ENCODE data around the gene ELAVL4. TPM values are rescaled to one million over a fixed set of nuclear protein-coding genes. Genes with fewer than 3 reads are reported as not detected.

The ELAVL4 gene
- total and polyA plus RNA-seq, 2 donors (not counting 1 experiment from before 2014, with no cell fraction given) = not detected

DNA sequence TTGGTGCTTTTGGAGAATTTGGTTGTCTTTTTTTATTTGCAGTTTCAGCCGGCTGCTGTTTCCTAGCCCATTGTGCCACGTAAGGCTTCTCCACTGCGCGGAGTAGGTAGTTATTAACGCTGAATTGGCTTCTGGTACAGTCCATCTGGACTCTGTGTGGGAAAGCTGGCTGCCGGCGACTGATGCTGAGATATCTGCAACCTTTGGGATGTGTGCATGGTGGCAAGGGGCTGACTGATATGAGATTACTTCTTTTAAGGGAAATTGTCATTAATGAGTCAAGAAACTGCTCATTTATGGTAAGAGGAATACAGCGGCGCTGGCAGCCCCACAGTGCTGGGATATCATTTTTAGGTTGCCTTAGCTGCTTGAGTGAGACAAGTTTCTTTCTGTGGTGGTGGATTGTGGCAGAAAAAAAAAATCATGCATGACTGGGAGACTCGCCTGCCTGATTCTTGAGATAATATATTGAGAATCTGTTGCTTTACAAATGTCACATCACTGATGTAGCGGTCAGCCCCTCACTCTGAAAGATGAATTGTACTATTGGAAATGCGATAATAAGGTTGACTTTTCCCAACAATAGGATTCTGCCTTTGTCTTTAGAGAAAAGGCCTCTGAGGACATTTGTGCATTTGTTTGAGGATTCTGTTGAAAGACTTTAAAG, 2.5 kb upstream of the ELAVL4 start:
- Histone ChIP-seq H3K79me2 (ENCODE audit: control insufficient read depth, insufficient read depth, low read length) (no peaks in the 10 kb centered on the region), H3K27ac (ENCODE audit: insufficient read depth, low read length) (no peak overlapping the region), H2AFZ (ENCODE audit: low read length) (no peak overlapping the region), H3K36me3 (ENCODE audit: control insufficient read depth, insufficient read depth, low read length) (no peaks in the 10 kb centered on the region), H3K9ac (ENCODE audit: insufficient read depth, low read length) (no peak overlapping the region), H3K4me1 (ENCODE audit: control insufficient read depth, extremely low read depth, insufficient read depth, low read length) (no peaks in the 10 kb centered on the region), H3K4me2 (ENCODE audit: extremely low read depth, insufficient read depth, low read length) (no peak overlapping the region), H3K9me3 (ENCODE audit: control insufficient read depth, insufficient read depth, low read depth, low read length) (no peaks in the 10 kb centered on the region), H3K27me3 (ENCODE audit: control insufficient read depth, insufficient read depth, low read length) (no peaks in the 10 kb centered on the region), H4K20me1 (ENCODE audit: control insufficient read depth, extremely low read depth, insufficient read depth, low read length) (no peaks in the 10 kb centered on the region), H3K4me3 (replicated peaks in 1 of 4; ENCODE audit: control extremely low read depth in 1 of 4, insufficient read depth in 1 of 4, low read depth in 3 of 4, low read length in 4 of 4) (no peak overlapping the region)
- no peak for DNase-seq (ENCODE audit: low read depth in 2 of 2)
- TF ChIP-seq EZH2 (IDR thresholded peaks at IDR 0.05; ENCODE audit: low read length, missing control alignments) = no peak
- TF ChIP-seq, protein P1, sequence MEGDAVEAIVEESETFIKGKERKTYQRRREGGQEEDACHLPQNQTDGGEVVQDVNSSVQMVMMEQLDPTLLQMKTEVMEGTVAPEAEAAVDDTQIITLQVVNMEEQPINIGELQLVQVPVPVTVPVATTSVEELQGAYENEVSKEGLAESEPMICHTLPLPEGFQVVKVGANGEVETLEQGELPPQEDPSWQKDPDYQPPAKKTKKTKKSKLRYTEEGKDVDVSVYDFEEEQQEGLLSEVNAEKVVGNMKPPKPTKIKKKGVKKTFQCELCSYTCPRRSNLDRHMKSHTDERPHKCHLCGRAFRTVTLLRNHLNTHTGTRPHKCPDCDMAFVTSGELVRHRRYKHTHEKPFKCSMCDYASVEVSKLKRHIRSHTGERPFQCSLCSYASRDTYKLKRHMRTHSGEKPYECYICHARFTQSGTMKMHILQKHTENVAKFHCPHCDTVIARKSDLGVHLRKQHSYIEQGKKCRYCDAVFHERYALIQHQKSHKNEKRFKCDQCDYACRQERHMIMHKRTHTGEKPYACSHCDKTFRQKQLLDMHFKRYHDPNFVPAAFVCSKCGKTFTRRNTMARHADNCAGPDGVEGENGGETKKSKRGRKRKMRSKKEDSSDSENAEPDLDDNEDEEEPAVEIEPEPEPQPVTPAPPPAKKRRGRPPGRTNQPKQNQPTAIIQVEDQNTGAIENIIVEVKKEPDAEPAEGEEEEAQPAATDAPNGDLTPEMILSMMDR (conservative IDR thresholded peaks at IDR 0.05 in 1 of 2, IDR thresholded peaks at IDR 0.05 in 1 of 2; ENCODE audit: low read depth in 1 of 2, low read length in 2 of 2) = no peak

DNA sequence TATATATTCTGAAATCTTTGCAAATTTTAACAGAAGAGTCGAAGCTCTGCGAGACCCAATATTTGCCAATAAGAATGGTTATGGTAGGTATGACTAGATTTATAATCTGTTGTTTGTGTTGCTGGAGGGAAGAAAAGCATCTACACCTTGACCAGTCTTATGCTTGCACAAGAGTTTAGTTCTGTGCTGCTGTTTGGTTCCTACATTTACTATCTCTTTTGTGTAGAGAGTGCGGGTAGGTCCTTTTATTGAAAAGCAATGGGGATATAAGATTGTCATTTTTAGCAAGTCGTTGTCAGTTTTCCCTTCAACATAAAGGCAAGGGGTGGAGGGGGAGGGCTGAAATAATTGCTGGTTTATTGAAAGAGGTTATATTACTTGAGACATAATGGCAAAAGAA, 396 bp downstream of the ELAVL4 start:
- no peaks in the 10 kb centered on the region for H3K4me1 ChIP-seq (ENCODE audit: control insufficient read depth, extremely low read depth, insufficient read depth, low read length)
- no peak for DNase-seq (ENCODE audit: low read depth in 2 of 2)
- TF ChIP-seq, protein P1 (conservative IDR thresholded peaks at IDR 0.05 in 1 of 2, IDR thresholded peaks at IDR 0.05 in 1 of 2; ENCODE audit: low read depth in 1 of 2, low read length in 2 of 2) = no peak
- no peak for TF ChIP-seq EZH2 (IDR thresholded peaks at IDR 0.05; ENCODE audit: low read length, missing control alignments)
- no peaks in the 10 kb centered on the region for H4K20me1 ChIP-seq (ENCODE audit: control insufficient read depth, extremely low read depth, insufficient read depth, low read length)
- H3K4me3 ChIP-seq (replicated peaks in 1 of 4; ENCODE audit: control extremely low read depth in 1 of 4, insufficient read depth in 1 of 4, low read depth in 3 of 4, low read length in 4 of 4) = no peak overlapping the region
- H3K27ac ChIP-seq (ENCODE audit: insufficient read depth, low read length) = no peak overlapping the region
- no peaks in the 10 kb centered on the region for H3K79me2 ChIP-seq (ENCODE audit: control insufficient read depth, insufficient read depth, low read length)
- no peak overlapping the region for H3K4me2 ChIP-seq (ENCODE audit: extremely low read depth, insufficient read depth, low read length)
- no peaks in the 10 kb centered on the region for H3K27me3 ChIP-seq (ENCODE audit: control insufficient read depth, insufficient read depth, low read length)
- no peaks in the 10 kb centered on the region for H3K9me3 ChIP-seq (ENCODE audit: control insufficient read depth, insufficient read depth, low read depth, low read length)
- H3K36me3 ChIP-seq (ENCODE audit: control insufficient read depth, insufficient read depth, low read length) = no peaks in the 10 kb centered on the region
- H2AFZ ChIP-seq (ENCODE audit: low read length) = no peak overlapping the region
- H3K9ac ChIP-seq (ENCODE audit: insufficient read depth, low read length) = no peak overlapping the region

DNA sequence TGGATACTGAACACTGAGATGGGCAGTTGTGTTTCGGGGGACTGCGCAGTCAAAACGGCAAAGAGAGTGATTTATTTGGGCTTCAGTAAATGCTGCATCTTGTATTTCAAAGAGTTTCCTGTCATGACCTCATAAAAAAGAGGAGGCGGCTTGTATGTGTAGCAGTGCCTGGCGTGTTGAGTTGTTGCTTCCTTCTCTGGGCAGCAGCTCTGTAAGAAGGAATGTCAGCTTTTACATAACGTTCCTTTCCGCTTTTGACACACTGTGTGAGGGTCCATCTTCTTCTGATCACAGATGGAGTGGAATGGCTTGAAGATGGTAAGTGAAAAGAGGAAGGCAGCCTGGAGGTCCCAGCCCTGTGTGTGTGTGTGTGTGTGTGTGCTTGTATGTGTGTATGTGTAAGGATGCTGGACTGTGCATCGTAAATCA, 941 bp downstream of the ELAVL4 start:
- no peak overlapping the region for H3K4me3 ChIP-seq (replicated peaks in 1 of 4; ENCODE audit: control extremely low read depth in 1 of 4, insufficient read depth in 1 of 4, low read depth in 3 of 4, low read length in 4 of 4)
- H3K27ac ChIP-seq (ENCODE audit: insufficient read depth, low read length) = no peak overlapping the region
- H2AFZ ChIP-seq (ENCODE audit: low read length) = no peak overlapping the region
- H3K36me3 ChIP-seq (ENCODE audit: control insufficient read depth, insufficient read depth, low read length) = no peaks in the 10 kb centered on the region
- H3K27me3 ChIP-seq (ENCODE audit: control insufficient read depth, insufficient read depth, low read length) = no peaks in the 10 kb centered on the region
- TF ChIP-seq EZH2 (IDR thresholded peaks at IDR 0.05; ENCODE audit: low read length, missing control alignments) = no peak
- TF ChIP-seq, protein P1 (conservative IDR thresholded peaks at IDR 0.05 in 1 of 2, IDR thresholded peaks at IDR 0.05 in 1 of 2; ENCODE audit: low read depth in 1 of 2, low read length in 2 of 2) = no peak
- H3K4me2 ChIP-seq (ENCODE audit: extremely low read depth, insufficient read depth, low read length) = no peak overlapping the region
- H3K9ac ChIP-seq (ENCODE audit: insufficient read depth, low read length) = no peak overlapping the region
- H3K4me1 ChIP-seq (ENCODE audit: control insufficient read depth, extremely low read depth, insufficient read depth, low read length) = no peaks in the 10 kb centered on the region
- no peaks in the 10 kb centered on the region for H3K9me3 ChIP-seq (ENCODE audit: control insufficient read depth, insufficient read depth, low read depth, low read length)
- DNase-seq (ENCODE audit: low read depth in 2 of 2) = peak in 1 of 2 donors; percentile 2
- H3K79me2 ChIP-seq (ENCODE audit: control insufficient read depth, insufficient read depth, low read length) = no peaks in the 10 kb centered on the region
- H4K20me1 ChIP-seq (ENCODE audit: control insufficient read depth, extremely low read depth, insufficient read depth, low read length) = no peaks in the 10 kb centered on the region
